GM19240 (cell line): ENCODE results near the gene C4BPA.

Source experiments
- DNase-seq: peaks from one replicate; pipeline ENCODE4 v3.0.0; 2011; ENCODE audit warnings: low spot score; ENCODE audit not compliant: insufficient read length

Gene C4BPA

DNA sequence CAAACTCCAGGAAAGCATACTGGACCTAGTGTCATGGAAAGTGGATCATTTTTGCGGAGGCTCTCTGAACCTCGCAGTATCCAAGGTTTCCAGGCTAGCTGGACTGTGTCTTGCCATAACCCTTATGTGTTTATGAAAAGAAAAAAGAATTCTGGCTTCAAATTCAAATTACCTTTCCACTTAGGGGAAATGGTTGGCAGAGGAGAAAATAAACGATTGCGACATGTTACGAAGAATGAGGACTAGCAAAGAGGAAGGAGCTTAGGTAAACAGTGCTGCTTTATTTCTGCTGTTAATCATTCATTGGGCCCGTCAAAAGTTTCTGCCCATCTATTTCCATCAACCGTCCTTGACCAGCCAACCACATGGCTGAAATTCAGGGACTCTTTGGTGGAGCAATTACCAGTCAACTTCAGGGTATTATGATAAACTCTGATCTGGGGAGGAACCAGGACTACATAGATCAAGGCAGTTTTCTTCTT, at the start of gene C4BPA:
Gene C4BPA, plus strand, starts transcription at position 342 of the 482 bp plus-strand sequence. CDS start 8,793 bp downstream, outside the sequence.
- no peak for DNase-seq

DNA sequence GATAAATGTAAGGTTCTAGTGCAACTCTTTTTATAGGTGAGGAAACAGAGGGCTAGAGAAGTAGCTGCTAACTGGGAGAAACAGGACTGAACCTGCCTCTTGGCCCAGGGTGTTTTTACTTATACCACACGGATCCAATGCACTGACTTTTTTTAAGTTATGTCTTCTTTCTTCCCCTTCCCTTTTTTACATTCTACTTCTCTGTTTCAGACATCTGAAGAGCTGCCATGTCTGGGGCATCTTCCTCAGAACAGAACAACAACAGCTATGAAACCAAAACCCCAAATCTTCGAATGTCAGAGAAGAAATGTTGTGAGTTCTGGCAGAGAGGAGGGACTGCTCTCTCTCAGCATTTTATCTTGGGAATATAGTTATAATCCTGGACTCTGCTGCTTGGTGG, 49.5 kb upstream of the C4BPA start:
- no peak for DNase-seq

DNA sequence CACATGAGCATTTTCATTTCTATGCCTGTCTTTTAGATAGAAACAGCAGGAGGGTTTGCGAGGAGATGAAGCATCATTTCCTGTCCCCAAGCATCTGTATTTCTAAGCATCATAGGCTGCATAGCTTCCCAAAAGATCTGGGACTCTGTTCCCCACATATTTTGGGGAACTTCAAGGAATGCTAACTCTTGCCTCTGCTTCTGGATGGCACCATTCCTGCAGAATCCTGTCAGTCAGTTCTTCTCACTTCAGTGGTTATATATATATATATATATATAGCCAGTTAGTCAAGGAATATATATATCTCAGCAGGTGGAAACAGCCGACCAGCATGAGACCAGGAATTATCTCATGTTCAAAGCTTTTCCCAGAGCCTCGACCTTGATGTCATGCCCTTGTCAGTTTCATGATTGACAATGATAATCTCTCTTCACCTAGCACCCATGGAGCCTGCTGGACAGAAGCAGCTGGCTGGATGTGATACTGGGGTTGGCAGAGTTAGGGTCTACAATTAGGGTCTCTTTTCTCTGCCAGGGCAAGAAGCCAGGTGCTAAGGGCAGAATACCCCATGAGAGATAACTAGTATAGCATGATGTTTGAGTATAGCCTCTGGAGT, 48.5 kb upstream of the C4BPA start:
- DNase-seq: no peak

DNA sequence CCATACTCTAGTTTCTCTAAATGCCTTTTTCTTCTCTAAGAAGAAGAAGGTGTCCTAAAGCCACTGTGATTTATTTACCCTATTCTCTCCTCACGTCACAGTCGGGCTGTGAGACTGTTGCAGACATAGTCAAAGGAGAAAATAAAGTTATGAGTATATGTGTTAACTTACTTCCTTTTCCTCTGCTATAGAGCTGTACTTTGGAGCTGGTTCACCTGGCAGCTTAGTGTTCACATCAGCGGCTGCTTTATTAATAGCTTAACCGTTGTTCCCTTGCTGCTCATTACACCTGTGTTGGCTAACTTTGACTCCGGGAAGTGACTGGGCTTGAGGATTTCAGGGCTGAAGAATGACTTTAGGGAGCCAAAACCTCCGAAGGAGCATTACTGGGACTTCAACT, 47.4 kb upstream of the C4BPA start:
- DNase-seq: no peak

DNA sequence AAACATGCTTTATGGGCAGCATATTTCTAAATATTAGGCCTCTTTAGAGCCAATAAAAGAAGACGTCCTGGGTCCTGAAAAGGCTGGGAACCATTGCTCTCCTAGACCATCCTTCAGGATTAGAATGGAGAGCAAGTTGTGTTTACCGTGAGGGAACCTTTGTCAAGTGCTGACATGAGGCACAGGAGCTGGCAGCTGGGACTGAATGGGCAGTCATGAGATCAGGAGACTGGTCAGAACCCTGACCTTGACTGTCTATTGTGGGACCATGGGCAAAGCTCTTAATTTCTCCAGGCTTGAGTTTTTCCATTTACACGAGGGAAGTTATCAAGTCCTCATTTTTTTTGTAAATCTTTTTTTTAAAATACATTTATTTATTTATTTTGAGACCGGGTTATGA, 45.8 kb upstream of the C4BPA start:
- no peak for DNase-seq

DNA sequence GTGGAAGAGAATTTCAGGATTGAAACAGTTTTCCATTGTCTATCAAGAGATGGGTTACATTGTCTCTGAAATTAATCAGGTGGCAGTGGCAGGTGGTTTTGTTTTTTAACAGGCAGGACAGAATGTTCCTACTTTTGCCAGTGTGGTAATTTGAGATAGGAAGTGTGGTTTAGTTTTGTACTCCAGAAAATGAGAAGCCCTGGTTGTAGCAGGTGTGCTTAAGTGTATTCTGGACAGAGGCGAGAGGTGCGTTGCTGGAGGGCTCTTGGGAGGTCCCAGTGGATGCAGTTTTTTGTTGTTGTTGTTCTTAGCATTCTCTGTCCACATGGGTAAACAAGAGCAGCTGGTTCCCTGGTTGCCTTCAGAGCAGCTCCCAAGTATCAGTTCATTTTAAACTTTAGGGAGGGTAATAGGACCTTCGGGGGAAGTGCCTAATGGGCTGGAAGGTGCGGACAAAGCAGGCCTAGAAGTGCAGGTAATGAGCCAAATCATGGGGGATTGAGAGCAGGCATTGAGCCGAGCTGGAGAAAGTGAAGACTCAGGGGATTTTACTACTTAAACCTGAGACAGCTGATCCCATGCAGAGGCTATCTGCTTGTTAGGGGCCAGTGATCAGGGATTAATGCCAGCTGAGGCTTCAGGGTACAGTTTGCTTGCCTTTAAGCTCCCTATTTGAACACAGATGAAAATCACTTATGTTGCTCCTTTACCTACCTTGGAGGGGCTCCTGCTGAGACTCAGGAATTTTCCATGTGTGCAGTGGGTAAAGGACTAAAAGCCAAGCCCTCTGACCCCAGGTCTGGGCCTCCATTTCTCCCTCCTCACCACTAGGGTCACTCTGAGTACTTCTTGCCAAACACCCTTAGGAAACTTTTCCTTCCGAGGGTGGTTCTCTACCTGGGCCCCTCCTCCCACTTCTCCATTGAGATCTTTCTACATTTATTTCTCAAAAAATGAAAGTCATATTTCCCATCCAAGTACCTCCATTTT, 44.9 kb upstream of the C4BPA start:
- DNase-seq: no peak

DNA sequence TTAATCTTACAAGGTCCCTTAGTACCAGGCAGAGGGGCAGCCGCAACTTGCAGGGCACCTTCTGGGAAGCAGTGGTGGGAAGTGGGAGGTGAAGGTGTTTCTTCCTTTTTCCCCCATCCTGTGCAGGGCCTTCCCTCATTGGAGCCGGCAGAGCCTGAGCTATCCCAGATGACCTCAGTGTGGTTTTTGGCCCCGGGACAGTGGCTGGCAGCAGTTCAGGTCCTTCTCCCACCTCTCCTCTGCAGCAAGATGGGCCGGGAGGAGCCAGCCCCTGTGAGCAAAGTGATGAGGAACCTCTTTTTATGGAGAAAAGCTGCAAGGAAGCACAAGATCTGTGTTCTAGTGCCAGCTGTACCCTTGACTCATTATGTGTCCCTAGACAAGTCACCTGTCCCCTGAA, 44.2 kb upstream of the C4BPA start:
- no peak for DNase-seq

DNA sequence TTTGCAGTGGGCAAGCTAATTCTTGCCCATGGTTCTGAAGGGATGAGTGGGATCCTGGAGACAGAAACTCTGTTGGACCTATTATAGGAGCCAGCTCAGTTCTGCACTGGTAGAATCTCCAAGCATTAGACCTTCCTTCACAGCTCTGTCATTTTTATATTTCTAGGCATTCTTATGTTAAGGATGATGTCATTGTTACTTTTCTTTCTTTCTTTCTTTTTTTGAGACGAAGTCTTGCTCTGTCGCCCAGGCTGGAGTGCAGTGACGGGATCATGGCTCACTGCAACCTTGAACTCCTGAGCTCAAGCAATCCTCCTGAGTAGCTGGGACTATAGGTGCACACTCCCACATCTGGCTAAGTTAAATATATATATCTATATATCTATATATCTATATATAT, 43.4 kb upstream of the C4BPA start:
- DNase-seq: no peak

DNA sequence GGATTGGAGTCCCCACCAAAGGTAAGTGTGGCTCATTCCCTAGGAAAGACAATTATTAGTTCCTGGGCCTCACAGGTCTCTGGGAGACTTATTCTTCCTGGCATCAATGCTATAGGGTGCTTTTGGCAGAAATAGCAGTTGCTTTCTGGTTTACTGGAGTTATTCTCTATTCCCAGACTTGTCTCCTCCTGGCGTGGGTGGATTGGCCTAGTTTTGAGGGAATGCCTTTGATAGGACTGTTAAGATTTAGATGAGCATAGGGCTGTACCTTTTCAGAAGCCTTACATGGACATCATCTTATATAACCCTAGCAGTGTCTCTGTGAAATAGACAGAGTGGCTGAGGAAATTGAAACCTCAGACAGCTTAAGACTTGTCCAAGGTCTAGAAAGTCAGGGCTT, 42.0 kb upstream of the C4BPA start:
- no peak for DNase-seq

DNA sequence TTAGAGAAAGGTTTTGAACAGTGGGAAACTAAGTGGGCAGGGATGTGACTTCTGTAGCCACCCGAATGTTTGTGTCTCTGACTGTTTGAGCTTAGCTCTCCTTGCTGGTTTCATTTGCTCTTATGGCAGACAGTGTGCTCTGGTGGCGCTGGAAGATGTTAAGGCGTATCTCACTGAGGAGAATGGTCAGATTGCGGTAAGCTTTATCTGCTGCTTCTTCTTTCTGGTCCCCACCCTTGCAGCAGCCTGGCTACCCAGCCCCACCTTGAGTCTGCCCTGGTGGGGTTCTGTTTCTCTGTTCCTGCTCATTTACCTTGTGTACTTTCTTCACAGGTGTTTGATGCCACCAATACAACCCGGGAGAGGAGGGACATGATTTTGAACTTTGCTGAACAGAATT, 41.0 kb upstream of the C4BPA start:
- DNase-seq: no peak

DNA sequence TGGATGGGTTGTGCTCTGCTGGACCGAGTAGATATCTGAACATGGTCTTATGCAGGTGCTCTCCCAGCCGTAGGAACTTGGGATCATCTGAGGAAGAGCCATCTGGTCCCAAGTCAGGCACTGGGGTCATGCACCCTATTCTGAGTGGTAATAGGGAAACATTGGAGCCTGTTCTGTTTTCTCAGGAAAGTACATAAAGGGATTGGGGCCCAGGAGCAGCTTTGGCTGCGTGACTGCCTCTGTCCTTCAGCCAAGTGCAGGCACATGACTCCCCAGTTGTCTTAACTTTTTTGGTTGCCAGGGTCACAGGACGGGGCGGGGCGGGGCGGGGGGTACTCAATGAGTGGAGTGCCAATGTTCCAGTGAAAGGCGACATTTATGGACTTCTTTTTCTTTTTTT, 39.5 kb upstream of the C4BPA start:
- DNase-seq: no peak

DNA sequence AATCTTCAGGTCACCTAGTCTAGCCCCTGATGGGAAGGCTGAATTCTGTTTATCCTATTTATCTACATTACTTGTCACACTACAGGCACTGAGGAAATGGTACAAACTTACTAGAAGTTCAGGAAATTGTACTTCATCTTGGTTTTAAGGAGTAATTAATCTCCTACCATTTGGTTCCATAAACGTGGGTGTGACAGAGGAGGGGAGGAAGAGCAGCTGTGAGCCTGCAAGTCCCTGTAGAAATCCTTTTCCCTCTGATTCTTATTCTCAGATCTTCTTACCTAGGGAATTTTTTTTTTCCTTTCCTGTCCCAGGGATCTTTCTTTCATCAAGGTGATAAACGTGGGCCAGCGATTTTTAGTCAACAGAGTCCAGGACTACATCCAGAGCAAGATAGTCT, 36.8 kb upstream of the C4BPA start:
- DNase-seq: no peak

DNA sequence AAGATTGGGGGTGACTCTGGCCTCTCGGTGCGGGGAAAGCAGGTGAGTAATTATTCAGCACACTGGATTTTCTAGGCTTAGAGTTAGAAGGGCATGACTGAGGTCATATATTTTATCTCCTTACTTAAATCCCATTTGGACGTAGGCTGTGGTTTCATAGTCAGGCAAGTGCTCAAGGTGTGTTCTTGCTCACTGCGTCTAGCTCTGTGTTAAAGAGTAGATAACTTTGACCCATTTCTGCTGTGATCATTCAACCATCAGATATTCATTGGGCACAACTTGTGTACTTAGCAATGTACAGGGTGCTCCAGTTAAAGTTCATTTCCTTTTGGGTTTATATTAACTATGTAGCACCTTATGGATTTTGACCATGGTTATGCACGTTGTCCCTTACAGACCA, 36.4 kb upstream of the C4BPA start:
- no peak for DNase-seq

DNA sequence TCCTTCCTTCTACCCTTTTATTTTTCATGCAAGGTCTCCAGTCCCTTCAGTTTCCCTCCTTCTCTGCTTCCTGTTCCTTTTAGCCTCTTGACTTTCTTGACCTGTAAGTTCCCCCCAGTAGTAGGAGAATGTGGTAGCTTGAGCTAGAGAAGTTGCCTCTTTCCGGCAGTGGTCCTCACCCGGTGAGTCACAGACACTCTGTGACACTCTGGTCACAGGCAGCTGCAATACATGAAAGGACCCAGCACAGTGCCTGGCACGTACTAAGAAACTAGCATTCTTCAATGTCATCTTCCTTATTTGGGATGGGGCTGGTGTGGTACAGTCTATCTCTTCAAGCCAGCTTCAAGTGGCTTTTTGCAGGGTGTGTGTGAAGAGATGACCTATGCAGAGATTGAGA, 35.0 kb upstream of the C4BPA start:
- DNase-seq: no peak

DNA sequence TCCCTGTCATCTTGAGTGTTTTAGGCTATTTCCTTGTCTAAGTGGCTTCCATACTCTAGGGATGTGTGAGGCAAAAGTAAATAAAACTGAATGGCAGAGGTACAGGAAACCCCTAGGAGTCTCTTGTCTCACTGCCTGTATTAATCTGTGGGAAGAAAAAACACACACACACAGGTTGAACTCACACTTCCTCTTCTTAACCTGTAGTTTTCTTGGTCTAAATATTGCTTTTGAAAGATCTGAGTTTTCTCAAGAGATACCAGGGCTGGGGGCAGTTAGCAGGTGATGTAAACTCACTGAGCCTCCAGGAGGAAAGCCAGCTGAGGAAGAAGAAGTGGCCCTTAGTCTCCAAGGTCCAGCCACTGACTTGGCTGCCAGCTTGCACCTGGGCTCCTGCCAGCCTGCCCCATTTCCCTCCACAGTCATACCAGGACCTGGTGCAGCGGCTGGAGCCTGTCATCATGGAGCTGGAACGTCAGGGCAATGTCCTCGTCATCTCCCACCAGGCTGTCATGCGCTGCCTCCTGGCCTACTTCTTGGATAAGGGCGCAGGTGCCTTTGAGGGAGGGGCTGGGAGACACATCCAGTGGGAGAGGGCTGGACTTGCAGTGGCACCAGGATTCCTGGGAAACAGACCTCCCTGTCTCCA, 34.1 kb upstream of the C4BPA start:
- DNase-seq: no peak

DNA sequence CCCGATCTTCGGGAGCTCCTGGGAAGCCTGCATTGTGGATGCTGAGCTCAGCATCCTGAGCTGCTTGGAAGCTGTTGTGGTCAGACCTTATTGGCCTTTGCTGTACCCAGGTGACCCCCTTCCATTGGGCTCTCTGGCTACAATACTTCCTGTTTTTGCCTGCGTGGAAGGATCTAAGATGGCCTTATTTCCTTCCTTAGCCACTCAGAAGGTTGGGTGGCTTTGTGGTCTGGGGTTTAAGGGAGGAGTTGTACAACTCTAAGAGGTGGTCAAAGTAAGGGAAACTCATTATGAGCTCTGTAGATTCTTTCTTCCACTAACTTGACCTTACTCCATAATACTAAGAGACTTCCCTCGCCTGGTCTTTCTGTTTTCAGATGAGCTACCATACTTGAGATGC, 33.2 kb upstream of the C4BPA start:
- no peak for DNase-seq

DNA sequence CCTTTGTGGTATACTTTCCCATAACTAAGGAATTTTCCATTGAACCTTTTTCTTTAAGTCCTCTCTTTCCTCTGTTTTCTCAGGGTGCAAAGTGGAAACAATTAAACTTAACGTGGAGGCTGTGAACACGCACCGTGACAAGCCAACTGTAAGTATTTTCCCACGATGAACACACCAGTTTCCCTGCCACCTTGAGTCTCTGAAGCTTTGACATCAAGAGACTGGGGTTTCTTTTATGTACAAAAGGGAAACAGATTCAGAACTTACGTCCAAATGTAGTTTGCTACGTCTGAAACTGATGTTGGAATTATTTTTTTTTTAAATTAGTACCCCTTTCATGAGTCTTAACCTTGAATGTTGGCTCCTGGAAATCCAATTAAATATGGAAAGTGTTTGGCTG, 32.6 kb upstream of the C4BPA start:
- DNase-seq: no peak

DNA sequence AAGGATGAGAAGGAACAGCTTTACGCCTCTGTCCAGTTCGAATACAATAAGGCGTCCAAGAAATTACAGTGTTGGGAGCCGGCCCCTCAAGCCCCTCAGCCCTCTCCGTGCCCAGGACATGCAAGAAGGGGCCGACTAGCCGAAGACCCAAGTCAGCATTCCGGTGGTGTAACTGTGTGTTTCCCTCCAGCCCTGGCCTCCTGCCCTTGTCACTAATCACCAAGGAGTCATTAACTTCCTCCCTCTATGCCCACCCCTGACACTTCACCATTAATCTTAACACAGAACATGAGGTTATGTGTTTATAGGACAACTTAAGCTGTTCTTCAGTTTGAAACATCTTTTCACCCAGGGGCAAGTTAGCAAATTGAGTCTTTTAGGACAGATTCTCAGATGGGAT, 31.8 kb upstream of the C4BPA start:
- no peak for DNase-seq

DNA sequence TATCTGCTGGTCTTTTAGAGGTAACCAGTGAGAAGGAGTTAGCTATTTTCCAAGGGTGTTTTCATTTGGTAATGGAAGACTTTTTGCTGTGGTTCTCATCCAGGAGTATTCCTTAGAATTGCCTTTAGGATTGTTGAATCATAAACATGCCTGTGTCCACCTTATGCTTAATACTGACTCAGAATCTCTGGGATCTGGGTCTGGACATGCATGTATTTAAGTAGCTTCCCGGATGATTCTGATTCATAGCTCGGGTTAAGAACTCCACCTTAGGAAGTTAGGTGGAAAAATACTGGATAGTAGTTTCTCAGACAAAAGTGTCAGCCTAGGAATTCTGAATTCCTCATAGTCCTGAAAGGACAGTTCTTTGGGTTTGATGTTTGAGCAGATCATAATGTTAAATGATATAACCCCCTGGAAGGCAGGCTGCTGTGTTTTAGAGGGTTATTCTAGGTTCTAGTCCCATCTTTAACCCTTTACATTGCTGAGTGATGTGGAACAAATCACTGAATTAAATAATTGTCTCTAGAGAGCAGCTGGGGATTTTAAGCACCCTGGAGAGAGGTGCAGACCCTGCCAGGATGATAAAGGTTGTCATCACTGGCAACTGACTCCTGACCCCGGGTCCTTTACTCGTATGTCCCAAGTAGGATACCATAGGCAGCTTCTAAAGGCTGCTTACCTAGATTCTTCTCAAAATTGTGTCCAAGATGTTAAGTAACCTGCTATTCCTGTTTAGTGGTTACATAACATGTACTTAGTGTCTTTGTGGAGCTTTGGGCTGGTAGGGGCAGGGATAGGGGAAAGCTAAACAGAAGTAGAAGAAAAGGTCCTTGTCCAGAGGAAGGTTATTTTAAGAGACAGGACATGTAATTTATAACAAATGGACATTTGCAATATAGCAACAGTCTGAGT, 29.9 kb upstream of the C4BPA start:
- no peak for DNase-seq

DNA sequence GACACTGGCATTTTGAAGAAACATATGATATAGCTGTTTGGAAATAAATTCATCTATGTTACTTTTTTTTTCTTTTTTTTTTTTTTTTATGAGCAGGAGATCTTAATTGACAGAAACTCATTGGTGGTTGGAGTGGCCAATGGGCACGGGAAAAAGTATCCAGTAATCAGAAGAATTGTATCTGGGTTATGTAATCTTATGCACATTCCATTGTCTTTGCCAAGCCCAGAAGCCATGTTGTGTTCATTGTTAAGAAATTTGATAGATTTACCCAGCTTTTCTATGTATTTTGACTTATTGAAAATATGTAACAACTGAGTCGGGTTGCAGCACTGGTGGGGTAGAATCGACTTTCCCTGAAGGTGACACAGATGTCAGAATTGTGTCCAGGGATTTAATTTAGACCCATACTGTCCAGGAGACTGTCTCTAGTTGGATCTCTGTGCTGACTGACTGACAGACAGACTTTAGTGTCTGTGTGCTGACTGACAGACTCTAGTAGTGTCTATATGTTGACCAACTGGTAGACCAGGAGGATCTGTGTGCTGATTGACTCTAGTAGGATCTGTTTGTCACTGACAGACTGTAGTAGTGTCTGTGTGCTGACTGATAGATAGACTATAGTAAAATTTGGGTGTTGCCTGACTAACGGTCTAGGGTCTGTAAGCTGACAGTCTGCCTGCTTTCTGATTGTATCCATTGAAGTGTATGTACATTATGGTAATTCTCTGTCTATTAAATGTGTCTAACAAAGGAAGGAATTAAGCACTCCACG, 27.7 kb upstream of the C4BPA start:
- DNase-seq: no peak
